ENCODE results near the gene CD79B. TPM values are rescaled to one million over a fixed set of nuclear protein-coding genes. Genes with fewer than 3 reads are reported as not detected.
A peak's percentile ranks its signal among the peaks of the same experiment; 100 is the strongest.
"Not testable (repeated sequence)": the region's sequence is repeated elsewhere in the genome, so short reads cannot be mapped to it uniquely, and the experiment has no call there.

The CD79B gene
- polyA plus RNA-seq, 1 donor (not counting 4 experiments of a cell fraction or from before 2014, with no cell fraction given): 0.07 TPM

GRCh38 chr17:63889026-63889848 is 42.9 kb downstream of the CD79B start:
- H3K27ac ChIP-seq (ENCODE audit: control insufficient read depth, insufficient read depth, low read length); H3K4me2 ChIP-seq (ENCODE audit: control insufficient read depth, extremely low read depth, insufficient read depth, low read depth, low read length); H3K9me3 ChIP-seq (ENCODE audit: control insufficient read depth, low read depth, low read length); H2AFZ ChIP-seq (ENCODE audit: control insufficient read depth, low read length); H3K9ac ChIP-seq (ENCODE audit: control insufficient read depth, extremely low read depth, insufficient read depth, low read length); FAIRE-seq; H4K20me1 ChIP-seq (ENCODE audit: control insufficient read depth, extremely low read depth, insufficient read depth, low read length); H3K27me3 ChIP-seq (ENCODE audit: control insufficient read depth, extremely low read depth, insufficient read depth, low read length); dilution Hi-C loops (cut with MboI; ENCODE audit: extremely low pct_ligation_motif_present, low sequenced_read_pairs); H3K79me2 ChIP-seq (ENCODE audit: control insufficient read depth, insufficient read depth, low read length); H3K9me1 ChIP-seq (ENCODE audit: control insufficient read depth, extremely low read depth, insufficient read depth, low read length); H3K36me3 ChIP-seq (ENCODE audit: control insufficient read depth in 2 of 2, extremely low read depth in 1 of 2, insufficient read depth in 2 of 2, low read length in 2 of 2); H3K4me3 ChIP-seq (ENCODE audit: control insufficient read depth in 2 of 3, extremely low read depth in 1 of 3, insufficient read depth in 2 of 3, low read depth in 1 of 3, low read length in 3 of 3); H3K4me1 ChIP-seq (ENCODE audit: control insufficient read depth, extremely low read depth, insufficient read depth, low read length); DNase-seq (ENCODE audit: low read depth, low spot score): not testable (repeated sequence)
- TF ChIP-seq, protein P1, sequence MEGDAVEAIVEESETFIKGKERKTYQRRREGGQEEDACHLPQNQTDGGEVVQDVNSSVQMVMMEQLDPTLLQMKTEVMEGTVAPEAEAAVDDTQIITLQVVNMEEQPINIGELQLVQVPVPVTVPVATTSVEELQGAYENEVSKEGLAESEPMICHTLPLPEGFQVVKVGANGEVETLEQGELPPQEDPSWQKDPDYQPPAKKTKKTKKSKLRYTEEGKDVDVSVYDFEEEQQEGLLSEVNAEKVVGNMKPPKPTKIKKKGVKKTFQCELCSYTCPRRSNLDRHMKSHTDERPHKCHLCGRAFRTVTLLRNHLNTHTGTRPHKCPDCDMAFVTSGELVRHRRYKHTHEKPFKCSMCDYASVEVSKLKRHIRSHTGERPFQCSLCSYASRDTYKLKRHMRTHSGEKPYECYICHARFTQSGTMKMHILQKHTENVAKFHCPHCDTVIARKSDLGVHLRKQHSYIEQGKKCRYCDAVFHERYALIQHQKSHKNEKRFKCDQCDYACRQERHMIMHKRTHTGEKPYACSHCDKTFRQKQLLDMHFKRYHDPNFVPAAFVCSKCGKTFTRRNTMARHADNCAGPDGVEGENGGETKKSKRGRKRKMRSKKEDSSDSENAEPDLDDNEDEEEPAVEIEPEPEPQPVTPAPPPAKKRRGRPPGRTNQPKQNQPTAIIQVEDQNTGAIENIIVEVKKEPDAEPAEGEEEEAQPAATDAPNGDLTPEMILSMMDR (optimal IDR thresholded peaks at IDR 0.05 in 1 of 3, IDR thresholded peaks at IDR 0.05 in 1 of 3, conservative IDR thresholded peaks at IDR 0.05 in 1 of 3; ENCODE audit: extremely low read depth in 1 of 3, insufficient read depth in 2 of 3, low read length in 3 of 3): peak in 2 of 3 experiments; percentile 7 to 42

- H3K27me3 ChIP-seq (ENCODE audit: control insufficient read depth, extremely low read depth, insufficient read depth, low read length); H3K79me2 ChIP-seq (ENCODE audit: control insufficient read depth, insufficient read depth, low read length); H3K9ac ChIP-seq (ENCODE audit: control insufficient read depth, extremely low read depth, insufficient read depth, low read length); H3K36me3 ChIP-seq (ENCODE audit: control insufficient read depth in 2 of 2, extremely low read depth in 1 of 2, insufficient read depth in 2 of 2, low read length in 2 of 2); H3K4me3 ChIP-seq (ENCODE audit: control insufficient read depth in 2 of 3, extremely low read depth in 1 of 3, insufficient read depth in 2 of 3, low read depth in 1 of 3, low read length in 3 of 3); dilution Hi-C loops (cut with MboI; ENCODE audit: extremely low pct_ligation_motif_present, low sequenced_read_pairs); H3K9me1 ChIP-seq (ENCODE audit: control insufficient read depth, extremely low read depth, insufficient read depth, low read length); H3K27ac ChIP-seq (ENCODE audit: control insufficient read depth, insufficient read depth, low read length); H4K20me1 ChIP-seq (ENCODE audit: control insufficient read depth, extremely low read depth, insufficient read depth, low read length); H3K9me3 ChIP-seq (ENCODE audit: control insufficient read depth, low read depth, low read length); DNase-seq (ENCODE audit: low read depth, low spot score); H3K4me1 ChIP-seq (ENCODE audit: control insufficient read depth, extremely low read depth, insufficient read depth, low read length); H3K4me2 ChIP-seq (ENCODE audit: control insufficient read depth, extremely low read depth, insufficient read depth, low read depth, low read length); H2AFZ ChIP-seq (ENCODE audit: control insufficient read depth, low read length); FAIRE-seq: not testable (repeated sequence)
Measured at GRCh38 chr17:63885119-63885518, 47.0 kb downstream of the CD79B start.

DNA sequence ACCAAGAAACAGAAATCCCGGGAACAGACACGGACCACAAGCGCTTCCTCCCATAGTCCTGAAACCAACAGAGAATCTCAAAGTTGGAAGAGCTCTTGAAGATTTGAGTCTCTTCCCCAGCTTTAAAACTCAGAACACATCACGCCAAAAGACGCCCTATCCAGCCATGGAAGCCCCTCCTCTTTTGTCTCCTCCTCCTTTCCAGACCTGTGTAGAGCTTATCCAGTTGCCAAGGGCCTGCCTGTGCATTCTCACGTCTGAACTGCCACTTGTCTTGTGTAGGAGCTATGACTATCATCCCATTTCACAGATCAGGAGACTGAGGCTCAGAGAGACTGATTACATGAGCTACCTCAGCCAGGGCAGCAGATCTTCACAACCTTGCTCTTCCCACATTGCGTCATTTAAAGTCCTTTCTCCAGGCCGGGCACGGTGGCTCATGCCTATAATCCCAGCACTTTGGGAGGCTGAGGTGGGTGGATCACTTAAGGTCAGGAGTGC is 49.5 kb downstream of the CD79B start:
- FAIRE-seq; H3K36me3 ChIP-seq (ENCODE audit: control insufficient read depth in 2 of 2, extremely low read depth in 1 of 2, insufficient read depth in 2 of 2, low read length in 2 of 2); H3K4me1 ChIP-seq (ENCODE audit: control insufficient read depth, extremely low read depth, insufficient read depth, low read length); H3K9me1 ChIP-seq (ENCODE audit: control insufficient read depth, extremely low read depth, insufficient read depth, low read length); H2AFZ ChIP-seq (ENCODE audit: control insufficient read depth, low read length); DNase-seq (ENCODE audit: low read depth, low spot score); H3K4me3 ChIP-seq (ENCODE audit: control insufficient read depth in 2 of 3, extremely low read depth in 1 of 3, insufficient read depth in 2 of 3, low read depth in 1 of 3, low read length in 3 of 3); H3K27ac ChIP-seq (ENCODE audit: control insufficient read depth, insufficient read depth, low read length); H3K79me2 ChIP-seq (ENCODE audit: control insufficient read depth, insufficient read depth, low read length); H3K27me3 ChIP-seq (ENCODE audit: control insufficient read depth, extremely low read depth, insufficient read depth, low read length); H3K9ac ChIP-seq (ENCODE audit: control insufficient read depth, extremely low read depth, insufficient read depth, low read length); dilution Hi-C loops (cut with MboI; ENCODE audit: extremely low pct_ligation_motif_present, low sequenced_read_pairs); H4K20me1 ChIP-seq (ENCODE audit: control insufficient read depth, extremely low read depth, insufficient read depth, low read length); H3K4me2 ChIP-seq (ENCODE audit: control insufficient read depth, extremely low read depth, insufficient read depth, low read depth, low read length); H3K9me3 ChIP-seq (ENCODE audit: control insufficient read depth, low read depth, low read length): not testable (repeated sequence)

Measured in keratinocyte (primary cell).